Smooth muscle cell (in vitro differentiated cells): ENCODE measurements around the gene NPHP3. TPM values are rescaled to one million over a fixed set of nuclear protein-coding genes. Genes with fewer than 3 reads are reported as not detected.

Experiments
- DNase-seq: peaks from one replicate; lab custom pipeline; 2025; ENCODE audit not compliant: unreplicated experiment; lab: John Stamatoyannopoulos, UW
- H2AFZ ChIP-seq: fragments of 200-600 bp; sonication (generic); 2 replicates; pipeline ENCODE4 v1.6.0; 2016; ENCODE audit warnings: antibody characterized with exemption, low read depth, mild to moderate bottlenecking
- H3F3A ChIP-seq: fragments of 200-600 bp; sonication (generic); 2 replicates; pipeline ENCODE4 v1.6.0; 2017; ENCODE audit warnings: antibody characterized with exemption, low read depth
- H3K27ac ChIP-seq: fragments of 200-600 bp; sonication (generic); 2 replicates; pipeline ENCODE4 v1.5.1; 2016; ENCODE audit warnings: low read depth, mild to moderate bottlenecking
- H3K27me3 ChIP-seq: fragments of 200-600 bp; sonication (generic); 2 replicates; pipeline ENCODE4 v1.6.1; 2016; ENCODE audit warnings: low read depth, mild to moderate bottlenecking
- H3K36me3 ChIP-seq: fragments of 200-600 bp; sonication (generic); 2 replicates; pipeline ENCODE4 v1.5.1; 2016; ENCODE audit warnings: low read depth
- H3K4me1 ChIP-seq: fragments of 200-600 bp; sonication (generic); 2 replicates; pipeline ENCODE4 v1.5.1; 2016; ENCODE audit warnings: low read depth
- H3K4me2 ChIP-seq: fragments of 200-600 bp; sonication (generic); 2 replicates; pipeline ENCODE4 v1.6.0; 2016; ENCODE audit warnings: mild to moderate bottlenecking
- H3K4me3 ChIP-seq: fragments of 200-600 bp; sonication (generic); 2 replicates; pipeline ENCODE4 v1.5.1; 2016; ENCODE audit warnings: mild to moderate bottlenecking
- H3K79me2 ChIP-seq: fragments of 200-600 bp; sonication (generic); 2 replicates; pipeline ENCODE4 v1.6.0; 2016; ENCODE audit warnings: low read depth, mild to moderate bottlenecking
- H3K9ac ChIP-seq: fragments of 200-600 bp; sonication (generic); 2 replicates; pipeline ENCODE4 v1.6.0; 2016; ENCODE audit warnings: low read depth
- H3K9me3 ChIP-seq: fragments of 200-600 bp; sonication (generic); replicated peaks from 2 replicates; pipeline ENCODE4 v1.5.1; 2016; ENCODE audit warnings: low read depth
- H4K20me1 ChIP-seq: fragments of 200-600 bp; sonication (generic); 2 replicates; pipeline ENCODE4 v1.6.0; 2016; ENCODE audit warnings: low read depth
- CTCF ChIP-seq: fragments of 200-600 bp; sonication (generic); IDR thresholded peaks from 2 replicates; pipeline ENCODE4 v1.5.1; 2017; ENCODE audit warnings: borderline replicate concordance, mild to moderate bottlenecking, antibody characterized with exemption; ENCODE audit not compliant: insufficient read depth, poor library complexity, severe bottlenecking
- WGBS: methylation state at CpG from one replicate; pipeline ENCODE4 v1.1.7; 2016; ENCODE audit warnings: low lambda C conversion rate; 5-methylcytosine and 5-hydroxymethylcytosine counted together
- polyA plus RNA-seq: library from polyadenylated mRNA; unstranded; fragments of >200 nt; fragmentation: Nextera tagmentation; extraction: Ambion mirVana; gene quantifications from 2 replicates; pipeline ENCODE4 v1.2.1, GENCODE V29; 2016
- total RNA-seq: library from RNA; depleted of rRNA; stranded (reverse); fragments of >200 nt; gene quantifications from 2 replicates; pipeline ENCODE4 v1.2.3, GENCODE V29; 2014

The NPHP3 gene
- total RNA-seq (25.3 and 39.6 TPM in 2 replicates), polyA plus RNA-seq (9.9 and 13.0 TPM in 2 replicates)

- under 1% methylated on average over 48 of the region's 96 CpGs for WGBS
- peak within 1 kb of the TSS; percentile 92 for H3K4me2 ChIP-seq
- H3K27ac ChIP-seq: peak within 1 kb of the TSS; percentile 92
- H3K4me3 ChIP-seq: peak within 1 kb of the TSS; percentile 97
- H3K27me3 ChIP-seq: no peaks in the 10 kb centered on the region
- H3K9me3 ChIP-seq: no peaks in the 10 kb centered on the region
- H2AFZ ChIP-seq: peak within 1 kb of the TSS; percentile 97
- peaks cover 36% of the 10 kb centered on the region for H3K79me2 ChIP-seq
- H3F3A ChIP-seq: peaks cover 19% of the 10 kb centered on the region
- peaks cover 19% of the 10 kb centered on the region for H4K20me1 ChIP-seq
- peaks cover 9% of the 10 kb centered on the region for H3K36me3 ChIP-seq
- DNase-seq: peak; percentile 98
- TF ChIP-seq CTCF: no peak
- H3K9ac ChIP-seq: peak within 1 kb of the TSS; percentile 88
- H3K4me1 ChIP-seq: peaks cover 17% of the 10 kb centered on the region
These were observed at the start of gene NPHP3 for GRCh38 chr3:132722165-132723023. NPHP3 (minus strand) TSS chr3:132722409; CDS start chr3:132722355, 54 bp downstream.

- Histone ChIP-seq H3K4me3 (no peak overlapping the region), H3K27ac (no peak overlapping the region), H3K79me2 (no peaks in the 10 kb centered on the region), H4K20me1 (no peaks in the 10 kb centered on the region), H3K36me3 (no peaks in the 10 kb centered on the region), H3K4me2 (no peak overlapping the region), H3K9me3 (no peaks in the 10 kb centered on the region), H3F3A (no peaks in the 10 kb centered on the region), H3K9ac (no peak overlapping the region), H2AFZ (no peak overlapping the region), H3K27me3 (no peaks in the 10 kb centered on the region), H3K4me1 (no peaks in the 10 kb centered on the region)
- 51% methylated on average over 2 of the region's 2 CpGs for WGBS
- DNase-seq: no peak
- no peak for TF ChIP-seq CTCF
These were observed 36.5 kb upstream of the NPHP3 start for GRCh38 chr3:132758740-132759139.

GRCh38 chr3:132756108-132756650 lies 34.0 kb upstream of the NPHP3 start:
- no peak for DNase-seq
- no peaks in the 10 kb centered on the region for H4K20me1 ChIP-seq
- H3K4me2 ChIP-seq: no peak overlapping the region
- no peaks in the 10 kb centered on the region for H3K4me1 ChIP-seq
- no peaks in the 10 kb centered on the region for H3K9me3 ChIP-seq
- H3K79me2 ChIP-seq: no peaks in the 10 kb centered on the region
- H3K4me3 ChIP-seq: no peak overlapping the region
- TF ChIP-seq CTCF: no peak
- no peaks in the 10 kb centered on the region for H3K27me3 ChIP-seq
- 86% methylated on average over 3 of the region's 3 CpGs for WGBS
- H3K36me3 ChIP-seq: no peaks in the 10 kb centered on the region
- no peak overlapping the region for H2AFZ ChIP-seq
- no peak overlapping the region for H3K9ac ChIP-seq
- H3K27ac ChIP-seq: no peak overlapping the region
- H3F3A ChIP-seq: no peaks in the 10 kb centered on the region

GRCh38 chr3:132753946-132754345 lies 31.7 kb upstream of the NPHP3 start:
- no peaks in the 10 kb centered on the region for H3F3A ChIP-seq
- DNase-seq: no peak
- no peaks in the 10 kb centered on the region for H3K4me1 ChIP-seq
- H3K9ac ChIP-seq: no peak overlapping the region
- no peaks in the 10 kb centered on the region for H3K9me3 ChIP-seq
- no peaks in the 10 kb centered on the region for H3K36me3 ChIP-seq
- no peaks in the 10 kb centered on the region for H3K27me3 ChIP-seq
- no peak overlapping the region for H2AFZ ChIP-seq
- no peak overlapping the region for H3K27ac ChIP-seq
- TF ChIP-seq CTCF: no peak
- no peaks in the 10 kb centered on the region for H3K79me2 ChIP-seq
- no peaks in the 10 kb centered on the region for H4K20me1 ChIP-seq
- no peak overlapping the region for H3K4me3 ChIP-seq
- H3K4me2 ChIP-seq: no peak overlapping the region
